NCI-H1417 treated with DMSO at 0.1 percent for 48 hours (cell line): ENCODE results near the gene GALNT10.
A peak's percentile ranks its signal among the peaks of the same experiment; 100 is the strongest.

Source experiments
- DNase-seq: peaks from one replicate; lab custom pipeline; 2025; lab: John Stamatoyannopoulos, UW

Gene GALNT10

GRCh38 chr5:154445422-154446194, 255.1 kb downstream of the GALNT10 start, which contains the start of gene SAP30L:
SAP30L (plus strand) TSS chr5:154445997; CDS start chr5:154446605, 608 bp downstream.
- no peak for DNase-seq

- DNase-seq, result no peak
These were observed 255.9 kb downstream of the GALNT10 start for GRCh38 chr5:154446195-154447088.

- DNase-seq, result no peak
These were observed 256.7 kb downstream of the GALNT10 start for GRCh38 chr5:154447089-154447725.

- no peak for DNase-seq
These were observed 259.3 kb downstream of the GALNT10 start for GRCh38 chr5:154449786-154450185.

GRCh38 chr5:154451957-154452356, 261.4 kb downstream of the GALNT10 start:
- DNase-seq, result no peak

- DNase-seq, result no peak
These were observed 265.1 kb downstream of the GALNT10 start for GRCh38 chr5:154455585-154455984.

- no peak for DNase-seq
These were observed 266.0 kb downstream of the GALNT10 start for GRCh38 chr5:154456540-154456939.

GRCh38 chr5:154459015-154459414, 268.5 kb downstream of the GALNT10 start:
- no peak for DNase-seq

GRCh38 chr5:154460172-154460571, 269.6 kb downstream of the GALNT10 start:
- DNase-seq, result no peak

- DNase-seq, result no peak
These were observed 271.0 kb downstream of the GALNT10 start for GRCh38 chr5:154461531-154461930.

- DNase-seq, result no peak
These were observed 273.9 kb downstream of the GALNT10 start for GRCh38 chr5:154464438-154464837.

GRCh38 chr5:154465169-154465568, 274.6 kb downstream of the GALNT10 start:
- no peak for DNase-seq

- no peak for DNase-seq
These were observed 275.6 kb downstream of the GALNT10 start for GRCh38 chr5:154466147-154466546.

- DNase-seq, result no peak
These were observed 276.1 kb downstream of the GALNT10 start for GRCh38 chr5:154466671-154467070.

GRCh38 chr5:154467655-154468354, 277.3 kb downstream of the GALNT10 start:
- peak; percentile 15 for DNase-seq

GRCh38 chr5:154470137-154470536, 279.6 kb downstream of the GALNT10 start:
- no peak for DNase-seq
